ENCODE data around the gene ERH.

- TF ChIP-seq FOXK2 (IDR thresholded peaks at IDR 0.05) (no peak), NFRKB (IDR thresholded peaks at IDR 0.05) (no peak), L3MBTL2 (conservative IDR thresholded peaks at IDR 0.05) (no peak), PKNOX1 (IDR thresholded peaks at IDR 0.05) (no peak), SP1 (IDR thresholded peaks at IDR 0.05) (no peak), BHLHE40 (IDR thresholded peaks at IDR 0.05; ENCODE audit: borderline replicate concordance) (no peak), SUZ12 (IDR thresholded peaks at IDR 0.05) (no peak), ELF4 (IDR thresholded peaks at IDR 0.05) (no peak), FOXM1 (IDR thresholded peaks at IDR 0.05; ENCODE audit: borderline replicate concordance) (no peak), ZNF384 (IDR thresholded peaks at IDR 0.05) (no peak)
These were observed 66.9 kb downstream of the ERH start for GRCh38 chr14:69331206-69331605.

Measured in HEK293T (cell line).